Sigmoid colon (tissue), 7 donors: ENCODE results near the gene SULT2B1. TPM values are rescaled to one million over a fixed set of nuclear protein-coding genes. Genes with fewer than 3 reads are reported as not detected.
A peak's percentile ranks its signal among the peaks of the same experiment; 100 is the strongest.

Source experiments
- DNase-seq: peaks from one replicate; pipeline ENCODE4 v3.0.0-alpha.2; 2019
- H3K27ac ChIP-seq, 4 donors: fragments of 200-600 bp; sonication (generic); one replicate each; pipeline ENCODE4 v1.5.1; 2016 to 2019; ENCODE audit warnings: mild to moderate bottlenecking in 1 of 4
- H3K27me3 ChIP-seq, 3 donors: fragments of 200-600 bp; sonication (generic); one replicate each; pipeline ENCODE4 v1.5.1; 2019; ENCODE audit warnings: mild to moderate bottlenecking in 1 of 3
- H3K36me3 ChIP-seq, 4 donors: fragments of 200-600 bp; sonication (generic); one replicate each; pipeline ENCODE4 v1.5.1; 2016 to 2019
- H3K4me1 ChIP-seq, 4 donors: fragments of 200-600 bp; sonication (generic); one replicate each; pipeline ENCODE4 v1.5.1; 2017 to 2019
- H3K4me3 ChIP-seq, 4 donors: fragments of 200-600 bp; sonication (generic); one replicate each; pipeline ENCODE4 v1.5.1; 2017 to 2019; ENCODE audit warnings: mild to moderate bottlenecking in 2 of 4, moderate library complexity in 1 of 4
- H3K9me3 ChIP-seq, 4 donors: fragments of 200-600 bp in 3 of 4; sonication (generic) in 3 of 4; one replicate each; pipeline versions ENCODE4 v1.5.1 to v1.6.1; 2013 to 2019
- EP300 ChIP-seq, 4 donors: sonication (generic); formaldehyde crosslinking; IDR thresholded peaks; one replicate each; pipeline ENCODE4 v1.6.1; 2017; ENCODE audit warnings: antibody characterized with exemption in 4 of 4
- POLR2A ChIP-seq, 2 donors: fragments of 450-650 bp; IDR thresholded peaks; one replicate each; pipeline ENCODE4 v1.6.1; 2016; ENCODE audit warnings: antibody characterized with exemption in 2 of 2, mild to moderate bottlenecking in 2 of 2, moderate library complexity in 2 of 2
- POLR2AphosphoS5 ChIP-seq, 4 donors: sonication (generic); formaldehyde crosslinking; IDR thresholded peaks; one replicate each; pipeline ENCODE4 v1.6.1; 2017; ENCODE audit warnings: antibody characterized with exemption in 4 of 4
- WGBS, 2 donors: extraction: QIAGEN DNeasy Blood & Tissue Kit; methylation state at CpG; one replicate each; pipeline ENCODE4 v1.1.7; 2013; 5-methylcytosine and 5-hydroxymethylcytosine counted together
- intact Hi-C: fragments of 100-400 bp; cut with DNase I; formaldehyde crosslinking; loops from one replicate; pipeline ENCODE4 v1.15.1; 2023
- polyA plus RNA-seq, 3 donors: library from polyadenylated mRNA; stranded (reverse); fragments of 200-250 nt; gene quantifications; one replicate each; pipeline ENCODE4 v1.2.3, GENCODE V29; 2013
- total RNA-seq, 4 donors: library from RNA; depleted of rRNA; stranded (reverse); fragments of >200 nt; gene quantifications; one replicate each; pipeline ENCODE4 v1.1.0, GENCODE V29; 2016
- TF ChIP-seq, protein P1 (sequence below), 4 experiments: fragments of 450-650 bp in 3 of 4; fragments of 200-600 bp in 1 of 4; IDR thresholded peaks; one replicate each; pipeline ENCODE4 v1.5.1; 2016 to 2019; ENCODE audit warnings: antibody characterized with exemption in 4 of 4, mild to moderate bottlenecking in 3 of 4, moderate library complexity in 2 of 4
- donor health status: healthy with polysubstance abuse.
- donor health status: Bipolar disorder and iron deficiency.
- donor health status: healthy.

SULT2B1 gene
- total and polyA plus RNA-seq, 7 donors: 0.82 to 2.8 (median 1.8) TPM; not detected in 3

GRCh38 chr19:48613852-48614435, 62.0 kb downstream of the SULT2B1 start:
- intact Hi-C loops: no loop called here
- Histone ChIP-seq H3K4me1 (peaks cover 0 to 32% (median 27%) of the 10 kb centered on the region in 4 donors), H3K36me3 (peaks cover 10 to 32% (median 25%) of the 10 kb centered on the region in 4 donors), H3K27me3 (no peaks in the 10 kb centered on the region), H3K4me3 (peak overlapping the region in 1 of 4 donors; percentile 3), H3K27ac (peak overlapping the region in 2 of 4 donors; percentile 3 to 39), H3K9me3 (no peaks in the 10 kb centered on the region)
- whole genome bisulfite sequencing, 2 donors: 16 to 60% methylated on average over 13 of the region's 13 CpGs
- DNase-seq: no peak
- TF ChIP-seq EP300 (IDR thresholded peaks at IDR 0.05) (no peak), POLR2A (IDR thresholded peaks at IDR 0.05) (no peak), POLR2AphosphoS5 (IDR thresholded peaks at IDR 0.05) (no peak)
- TF ChIP-seq, protein P1, sequence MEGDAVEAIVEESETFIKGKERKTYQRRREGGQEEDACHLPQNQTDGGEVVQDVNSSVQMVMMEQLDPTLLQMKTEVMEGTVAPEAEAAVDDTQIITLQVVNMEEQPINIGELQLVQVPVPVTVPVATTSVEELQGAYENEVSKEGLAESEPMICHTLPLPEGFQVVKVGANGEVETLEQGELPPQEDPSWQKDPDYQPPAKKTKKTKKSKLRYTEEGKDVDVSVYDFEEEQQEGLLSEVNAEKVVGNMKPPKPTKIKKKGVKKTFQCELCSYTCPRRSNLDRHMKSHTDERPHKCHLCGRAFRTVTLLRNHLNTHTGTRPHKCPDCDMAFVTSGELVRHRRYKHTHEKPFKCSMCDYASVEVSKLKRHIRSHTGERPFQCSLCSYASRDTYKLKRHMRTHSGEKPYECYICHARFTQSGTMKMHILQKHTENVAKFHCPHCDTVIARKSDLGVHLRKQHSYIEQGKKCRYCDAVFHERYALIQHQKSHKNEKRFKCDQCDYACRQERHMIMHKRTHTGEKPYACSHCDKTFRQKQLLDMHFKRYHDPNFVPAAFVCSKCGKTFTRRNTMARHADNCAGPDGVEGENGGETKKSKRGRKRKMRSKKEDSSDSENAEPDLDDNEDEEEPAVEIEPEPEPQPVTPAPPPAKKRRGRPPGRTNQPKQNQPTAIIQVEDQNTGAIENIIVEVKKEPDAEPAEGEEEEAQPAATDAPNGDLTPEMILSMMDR (IDR thresholded peaks at IDR 0.05): no peak

- peak within 1 kb of the TSS in 1 of 4 donors; percentile 3 for H3K4me3 ChIP-seq
- no peak for DNase-seq
- no peaks in the 10 kb centered on the region for H3K27me3 ChIP-seq
- no peaks in the 10 kb centered on the region for H3K9me3 ChIP-seq
- H3K4me1 ChIP-seq: peaks cover 0 to 35% (median 27%) of the 10 kb centered on the region in 4 donors
- peaks cover 10 to 32% (median 25%) of the 10 kb centered on the region in 4 donors for H3K36me3 ChIP-seq
- intact Hi-C loops: no loop called here
- TF ChIP-seq POLR2AphosphoS5 (IDR thresholded peaks at IDR 0.05) (peak in 1 of 4 donors; percentile 6), POLR2A (IDR thresholded peaks at IDR 0.05) (peak in 1 of 2 donors; percentile 50), EP300 (IDR thresholded peaks at IDR 0.05) (no peak)
- TF ChIP-seq, protein P1 (IDR thresholded peaks at IDR 0.05): no peak
- peak within 1 kb of the TSS in 2 of 4 donors; percentile 6 to 39 for H3K27ac ChIP-seq
- 15 to 58% methylated on average over 31 of the region's 31 CpGs for WGBS, 2 donors
These were observed 62.7 kb downstream of the SULT2B1 start, which contains the start of gene FAM83E for GRCh38 chr19:48614436-48615230. TSS of gene FAM83E (minus strand) at chr19:48615076. CDS start at chr19:48613372, 1,704 bp downstream.

DNA sequence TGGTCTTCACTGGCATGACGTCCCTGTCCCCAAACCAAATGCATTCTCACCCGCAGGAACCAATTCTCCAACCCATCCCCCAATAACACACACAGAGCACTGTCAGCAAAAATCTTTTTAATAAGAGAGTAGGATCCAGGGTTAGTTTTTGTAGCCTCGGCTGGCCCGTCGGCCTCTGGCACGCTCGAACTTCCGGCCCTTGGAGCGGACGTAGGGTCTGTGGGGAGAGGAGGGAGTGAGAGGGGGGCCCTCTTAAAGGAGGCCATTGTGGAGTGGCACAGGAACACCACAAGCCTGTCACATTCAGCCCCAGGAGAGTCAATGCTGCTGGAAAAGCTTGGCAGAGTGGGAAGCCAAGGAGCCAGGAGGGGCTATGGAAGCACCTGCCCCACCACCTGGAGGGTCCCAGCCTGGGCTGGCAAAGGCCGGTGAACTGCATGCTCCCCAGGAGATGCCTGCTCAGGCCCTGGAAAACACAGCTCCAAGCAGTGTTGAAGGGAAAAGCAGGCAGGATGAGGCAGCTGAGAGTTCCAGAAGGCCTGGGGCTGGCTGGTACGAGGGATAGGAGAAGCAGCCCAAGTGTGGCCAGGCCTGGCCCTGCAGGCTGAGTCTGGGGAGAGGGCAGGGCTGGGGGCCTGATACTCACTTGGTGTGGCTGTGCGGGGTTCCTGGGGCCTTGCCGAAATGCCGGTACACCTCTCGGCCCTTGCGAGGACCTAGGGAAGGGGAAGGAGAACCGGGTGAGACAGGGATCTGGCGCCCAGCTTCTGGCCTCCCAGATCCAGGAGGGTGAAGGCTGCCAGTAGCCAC, 63.5 kb downstream of the SULT2B1 start:
- DNase-seq: no peak
- Histone ChIP-seq H3K4me3 (no peak overlapping the region), H3K27me3 (no peaks in the 10 kb centered on the region), H3K9me3 (no peaks in the 10 kb centered on the region), H3K27ac (peak overlapping the region in 2 of 4 donors; percentile 6 to 9), H3K4me1 (peaks cover 0 to 43% (median 30%) of the 10 kb centered on the region in 4 donors), H3K36me3 (peaks cover 10 to 32% (median 25%) of the 10 kb centered on the region in 4 donors)
- WGBS, 2 donors: 35 to 70% methylated on average over 19 of the region's 19 CpGs
- TF ChIP-seq POLR2A (IDR thresholded peaks at IDR 0.05): no peak
- no peak for TF ChIP-seq EP300 (IDR thresholded peaks at IDR 0.05)
- no peak for TF ChIP-seq POLR2AphosphoS5 (IDR thresholded peaks at IDR 0.05)
- TF ChIP-seq, protein P1 (IDR thresholded peaks at IDR 0.05): no peak
- intact Hi-C loops: no loop called here

- H3K27ac ChIP-seq: peak overlapping the region in 1 of 4 donors; percentile 6
- no peak for DNase-seq
- TF ChIP-seq POLR2A (IDR thresholded peaks at IDR 0.05) (no peak), POLR2AphosphoS5 (IDR thresholded peaks at IDR 0.05) (no peak), EP300 (IDR thresholded peaks at IDR 0.05) (no peak)
- TF ChIP-seq, protein P1 (IDR thresholded peaks at IDR 0.05): no peak
- WGBS, 2 donors: 54 to 84% methylated on average over 16 of the region's 16 CpGs
- peaks cover 0 to 44% (median 30%) of the 10 kb centered on the region in 4 donors for H3K4me1 ChIP-seq
- intact Hi-C loops: no loop called here
- H3K4me3 ChIP-seq: no peak overlapping the region
- no peaks in the 10 kb centered on the region for H3K9me3 ChIP-seq
- peaks cover 10 to 32% (median 25%) of the 10 kb centered on the region in 4 donors for H3K36me3 ChIP-seq
- no peaks in the 10 kb centered on the region for H3K27me3 ChIP-seq
These were observed 64.1 kb downstream of the SULT2B1 start for GRCh38 chr19:48616041-48616436.
